ENCODE results near the gene GREB1.

Gene GREB1

GRCh38 chr2:11540996-11541692 is 7.3 kb downstream of the GREB1 start:
- DNase-seq, result no peak

DNA sequence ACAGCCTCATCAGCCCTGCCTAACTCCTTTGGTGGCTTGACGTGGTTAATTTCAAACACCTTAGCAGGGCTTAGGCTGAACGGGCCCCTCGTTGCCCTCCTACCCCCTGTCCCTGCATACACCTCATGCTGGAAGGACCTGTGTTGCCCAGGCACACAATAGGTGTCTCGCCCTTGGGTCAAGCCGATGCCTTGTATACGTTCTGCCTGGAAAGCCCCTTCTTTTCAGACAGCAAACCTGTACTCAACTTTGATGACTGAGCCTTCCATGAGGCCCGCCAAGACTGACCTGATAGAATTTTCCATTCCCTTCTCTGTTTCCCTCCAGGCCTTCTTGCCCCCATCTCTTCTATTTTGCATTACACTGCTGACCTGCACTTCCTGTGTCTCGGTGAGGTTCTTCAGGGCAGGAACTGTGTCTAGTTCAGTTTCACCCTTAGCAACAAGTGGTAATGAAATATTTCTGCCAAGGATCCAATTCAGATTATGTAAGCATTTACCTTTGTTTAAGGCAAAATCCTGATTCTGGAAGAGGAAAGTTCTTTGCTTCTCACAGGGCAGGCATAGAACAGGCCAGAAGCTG is 7.9 kb downstream of the GREB1 start:
- no peak for DNase-seq

- DNase-seq, result no peak
Observed at GRCh38 chr2:11542275-11542819, 8.5 kb downstream of the GREB1 start.

GRCh38 chr2:11543337-11544216 is 9.7 kb downstream of the GREB1 start:
- DNase-seq, result no peak

DNA sequence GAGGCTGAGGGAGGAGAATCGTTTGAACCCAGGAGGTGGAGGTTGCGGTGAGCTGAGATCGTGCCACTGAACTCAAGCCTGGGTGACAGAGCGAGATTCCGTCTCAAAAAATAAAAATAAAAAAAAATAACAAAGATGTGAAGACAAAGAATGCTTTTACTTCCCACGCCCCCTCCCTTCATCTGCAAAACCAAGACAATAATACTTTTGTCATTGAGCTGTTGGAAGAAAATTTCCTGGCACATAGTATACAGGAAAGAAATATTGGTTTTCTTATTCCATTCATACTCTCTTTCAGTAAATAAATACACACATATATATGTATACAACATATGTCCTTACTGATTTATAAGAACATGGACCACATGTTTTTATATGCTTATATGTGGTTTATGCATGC is 12.2 kb downstream of the GREB1 start:
- no peak for DNase-seq

DNA sequence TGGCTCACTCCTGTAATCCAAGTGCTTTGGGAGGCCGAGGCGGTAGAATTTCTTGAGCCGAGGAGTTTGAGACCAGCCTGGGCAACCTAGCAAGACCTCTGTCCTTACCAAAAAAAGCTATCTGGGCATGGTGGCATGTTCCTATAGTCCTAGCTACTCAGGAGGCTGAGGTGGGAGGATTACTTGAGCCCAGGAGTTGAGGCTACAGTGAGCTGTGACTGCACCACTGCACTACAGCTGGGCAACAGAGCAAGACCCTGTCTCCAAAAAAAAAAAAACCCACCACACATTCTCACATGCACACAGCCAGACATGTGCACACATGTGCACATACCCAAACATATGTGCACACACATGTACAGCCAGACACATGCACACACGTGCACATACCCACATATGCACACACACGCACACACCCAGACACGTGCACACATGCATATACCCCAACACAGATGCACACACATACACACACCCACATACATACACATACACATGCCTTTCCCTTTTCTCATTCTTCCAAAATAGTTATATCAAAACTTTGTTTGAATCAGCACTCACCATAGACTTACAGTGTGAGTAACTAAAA is 14.2 kb downstream of the GREB1 start:
- DNase-seq, result no peak

DNA sequence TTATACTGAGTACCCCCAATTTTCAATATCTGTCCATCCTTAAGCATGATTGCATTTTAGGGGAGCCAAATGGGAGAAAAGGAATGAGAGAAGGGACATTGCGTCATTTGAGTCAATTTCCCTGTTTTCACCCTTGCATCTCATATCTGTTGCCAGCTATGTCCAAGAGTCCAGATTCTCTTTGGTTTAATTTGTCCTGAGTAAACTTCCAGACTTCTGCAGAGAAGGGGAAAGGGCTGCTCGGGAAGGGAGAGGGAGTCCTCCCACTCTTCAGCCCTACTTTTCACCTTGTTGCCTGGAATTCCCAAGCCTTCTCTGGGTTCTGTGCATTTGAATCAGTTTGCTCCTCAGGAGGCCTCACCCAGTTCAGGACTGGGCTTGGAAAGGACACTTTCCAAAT is 16.5 kb downstream of the GREB1 start:
- DNase-seq, result no peak

- DNase-seq, result no peak
Observed at GRCh38 chr2:11550901-11551568, 17.2 kb downstream of the GREB1 start.

GRCh38 chr2:11551569-11552259 is 17.9 kb downstream of the GREB1 start:
- DNase-seq, result no peak

- no peak for DNase-seq
Observed at GRCh38 chr2:11552260-11552638, 18.4 kb downstream of the GREB1 start.

DNA sequence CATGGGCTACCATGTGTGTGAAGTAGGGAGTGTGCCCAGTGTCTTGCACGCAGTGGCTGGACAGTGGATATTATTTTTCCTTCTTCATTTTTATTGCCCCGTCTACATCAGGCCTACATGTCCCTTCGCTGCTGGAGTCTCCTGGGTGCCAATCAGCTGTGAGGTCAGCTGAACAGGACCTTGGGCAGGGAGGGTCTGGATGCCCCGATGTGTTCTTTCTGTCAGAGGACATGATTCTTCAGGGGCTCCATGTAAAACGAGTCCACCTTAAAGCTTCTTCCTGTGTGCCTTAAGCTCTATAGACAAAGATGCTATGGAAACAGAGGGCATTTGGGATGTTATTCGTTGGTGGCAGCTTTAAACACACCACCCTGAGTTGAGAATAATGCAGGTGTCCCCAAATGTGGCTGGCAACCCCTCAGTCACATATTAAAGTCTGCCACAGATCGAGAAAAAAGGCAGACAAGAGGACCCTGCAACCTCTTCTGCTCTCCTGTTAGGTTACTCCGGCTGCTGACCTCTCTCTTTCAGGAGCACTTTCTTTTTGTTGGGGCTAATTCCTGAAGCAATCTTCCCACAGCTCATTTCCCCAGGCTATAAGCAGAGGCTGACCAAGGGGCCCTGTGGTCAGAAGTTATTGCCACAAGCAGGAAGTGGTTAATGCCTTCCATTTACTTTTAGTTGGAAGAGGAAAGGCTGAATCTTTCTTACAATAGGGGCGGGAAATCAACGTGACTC is 20.0 kb downstream of the GREB1 start:
- no peak for DNase-seq

DNA sequence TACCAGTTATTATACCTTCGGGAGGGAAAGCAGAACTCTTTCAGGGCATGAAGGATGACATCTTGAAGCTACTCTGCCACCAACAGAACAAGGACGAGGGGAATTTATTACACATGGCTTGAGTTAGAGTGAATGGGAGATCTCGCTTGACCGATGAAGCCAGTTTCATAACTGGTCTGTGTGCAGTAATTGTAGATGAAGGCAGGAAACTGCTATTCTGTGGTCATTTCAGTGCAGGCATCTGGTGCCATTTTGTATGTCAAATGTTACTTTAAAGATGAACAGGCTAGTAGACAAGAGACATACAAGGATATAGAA is 20.5 kb downstream of the GREB1 start:
- DNase-seq, result no peak

DNA sequence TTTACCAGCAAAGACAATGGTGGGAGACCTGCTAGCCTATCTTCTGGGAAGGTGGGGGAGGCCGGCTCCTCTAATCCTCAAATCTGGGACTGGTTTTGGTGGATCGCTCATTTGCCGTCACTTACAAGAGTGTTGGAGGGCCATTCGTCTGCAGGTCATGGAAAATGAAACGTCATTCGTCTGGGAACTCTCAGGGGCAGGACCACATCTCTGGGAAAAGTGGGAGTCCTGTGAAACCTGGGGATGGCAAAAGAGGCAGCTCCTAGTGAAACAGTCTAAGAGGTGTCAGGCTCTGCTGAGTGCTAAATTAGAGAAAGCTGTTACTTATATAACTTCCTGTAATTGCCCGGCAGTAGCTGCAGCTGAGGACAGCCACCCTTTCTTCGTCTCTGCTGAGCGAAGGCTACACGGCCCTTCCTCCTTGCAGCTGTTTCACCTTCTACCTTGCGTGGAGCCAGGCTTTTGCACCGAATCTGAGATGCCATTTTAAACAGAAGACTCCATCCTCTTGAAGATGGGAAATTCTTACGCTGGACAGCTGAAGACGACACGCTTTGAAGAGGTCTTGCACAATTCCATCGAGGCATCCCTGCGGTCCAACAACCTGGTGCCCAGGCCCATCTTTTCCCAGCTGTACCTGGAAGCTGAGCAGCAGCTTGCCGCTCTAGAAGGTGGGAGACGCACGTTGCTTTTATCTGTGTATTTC is 22.4 kb downstream of the GREB1 start:
- DNase-seq, result no peak

DNA sequence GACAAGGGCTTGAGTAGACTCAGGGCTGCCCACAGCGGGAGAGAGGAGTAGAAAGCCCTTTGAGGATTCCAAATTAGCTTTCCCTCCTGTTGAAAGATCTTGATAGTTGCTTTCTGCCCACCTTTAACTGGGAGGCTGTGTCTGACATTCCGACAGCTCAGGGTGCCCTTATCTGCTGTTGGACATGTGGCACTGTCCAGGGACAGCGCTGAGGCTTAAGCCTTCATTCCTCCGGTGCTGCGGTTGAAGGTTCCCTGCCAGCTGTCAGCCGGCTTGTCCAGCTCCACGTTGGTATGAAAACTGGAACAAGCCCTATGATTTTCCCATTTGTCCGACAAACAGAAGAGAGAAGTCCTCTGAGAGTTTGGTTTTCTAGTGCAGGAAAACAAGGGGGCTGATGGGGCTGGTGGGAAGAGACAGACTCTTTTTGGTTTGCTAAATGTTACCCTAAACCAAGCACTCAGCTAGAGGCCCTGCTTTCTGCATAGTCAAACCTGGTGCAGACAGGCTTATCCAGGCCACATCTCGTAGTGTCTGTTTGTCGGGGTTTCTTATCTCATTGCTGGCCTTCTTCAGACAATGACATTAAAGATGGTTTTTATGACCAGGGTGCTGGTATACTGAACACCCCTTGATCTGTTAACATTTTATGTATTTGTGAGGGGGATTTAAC is 24.5 kb downstream of the GREB1 start:
- no peak for DNase-seq

- DNase-seq, result no peak
Observed at GRCh38 chr2:11559066-11559785, 25.4 kb downstream of the GREB1 start.

GRCh38 chr2:11559786-11560155 is 25.9 kb downstream of the GREB1 start:
- DNase-seq, result no peak

DNA sequence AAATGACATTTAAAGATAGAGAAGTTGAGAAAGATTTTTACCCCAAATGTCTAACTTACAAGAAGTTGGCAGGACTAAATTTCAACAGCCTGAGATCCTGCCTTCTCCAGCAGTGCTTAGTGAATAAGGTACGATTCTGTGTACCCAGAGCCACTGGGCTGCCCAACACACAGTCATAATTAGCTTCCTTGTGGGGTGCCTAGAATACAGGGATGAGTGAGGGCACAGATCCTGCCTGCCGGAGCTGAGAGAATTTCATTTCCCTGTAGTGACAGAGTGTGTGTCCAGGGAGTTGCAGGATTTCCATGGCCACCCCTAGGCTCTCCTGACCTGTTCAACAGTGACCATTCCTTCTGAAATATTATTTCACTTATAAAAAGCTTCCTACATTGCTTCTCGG is 27.0 kb downstream of the GREB1 start:
- no peak for DNase-seq

DNA sequence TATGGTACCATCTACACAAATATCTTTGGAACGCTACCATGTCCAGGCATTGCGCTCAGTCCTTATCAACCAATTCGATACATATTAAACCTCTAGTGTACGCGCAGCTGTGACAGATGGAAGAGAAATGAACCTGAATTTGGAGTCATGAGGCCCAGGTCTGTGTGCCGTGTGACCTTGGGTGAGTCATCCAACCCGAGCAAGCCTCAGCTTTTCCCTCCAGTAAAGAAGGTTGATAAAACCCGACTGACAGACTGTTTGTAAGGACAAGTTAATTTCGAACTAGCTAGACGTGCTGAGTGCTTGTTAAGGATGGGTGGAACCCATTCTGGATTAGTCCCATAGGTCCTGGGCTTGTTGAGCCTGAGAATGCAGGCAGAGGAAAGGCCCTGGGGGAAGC is 28.2 kb downstream of the GREB1 start:
- no peak for DNase-seq

DNA sequence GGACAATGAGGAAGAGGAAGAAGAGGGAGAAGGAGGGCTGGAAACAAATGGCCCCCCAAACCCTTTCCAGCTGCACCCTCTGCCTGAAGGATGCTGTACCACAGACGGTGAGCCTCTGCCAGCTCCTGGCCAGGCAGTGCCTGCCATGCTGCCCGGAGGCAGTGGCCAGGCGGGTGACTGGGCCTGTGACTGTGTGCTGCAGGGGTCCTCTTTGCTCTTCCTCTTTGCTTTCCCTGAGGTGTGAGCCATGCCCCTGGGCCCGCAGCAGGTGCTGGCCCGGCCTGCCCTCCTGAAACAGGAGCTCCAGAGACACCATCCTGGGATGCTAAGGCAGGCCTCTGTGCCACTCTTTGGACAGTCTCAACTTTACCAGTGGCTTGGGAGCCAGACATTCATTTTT is 28.6 kb downstream of the GREB1 start:
- DNase-seq, result no peak

Measured in activated CD4-positive, alpha-beta T cell treated with anti-CD3 and anti-CD28 coated beads, Interleukin-2, amount 50 U/mL, for 48 hours (primary cell).